Transverse colon (tissue), 4 donors: ENCODE data around the gene ARL15. TPM values are rescaled to one million over a fixed set of nuclear protein-coding genes. Genes with fewer than 3 reads are reported as not detected.

Source experiments
- DNase-seq: peaks from one replicate; pipeline ENCODE4 v3.0.0-alpha.2; 2019
- H3K27ac ChIP-seq, 4 donors: fragments of 200-600 bp; sonication (generic); 2 replicates each; pipeline ENCODE4 v1.5.1; 2016 to 2018; ENCODE audit warnings: inconsistent platforms in 4 of 4
- H3K27me3 ChIP-seq: fragments of 200-600 bp; sonication (generic); 2 replicates; pipeline ENCODE4 v1.5.1; 2017; ENCODE audit warnings: inconsistent platforms
- H3K36me3 ChIP-seq, 4 donors: fragments of 200-600 bp; sonication (generic); 2 replicates each; pipeline ENCODE4 v1.5.1; 2017 to 2019; ENCODE audit warnings: inconsistent platforms in 4 of 4
- H3K4me1 ChIP-seq, 4 donors: fragments of 200-600 bp; sonication (generic); 2 replicates each; pipeline ENCODE4 v1.5.1; 2017 to 2020; ENCODE audit warnings: inconsistent platforms in 4 of 4
- H3K4me3 ChIP-seq, 4 donors: fragments of 200-600 bp; sonication (generic); 1 replicate in 1 of 4; 2 replicates in 3 of 4; pipeline versions ENCODE4 v1.5.1 to v1.6.1; 2017 to 2019; ENCODE audit warnings: inconsistent platforms in 4 of 4
- H3K9me3 ChIP-seq, 2 donors: fragments of 200-600 bp; sonication (generic); 2 replicates each; pipeline ENCODE4 v1.5.1; 2017 to 2019; ENCODE audit warnings: inconsistent platforms in 2 of 2
- CTCF ChIP-seq, 5 experiments: fragments of 200-600 bp in 3 of 5; fragments of 450-650 bp in 2 of 5; sonication (generic) in 3 of 5; IDR thresholded peaks; 1 replicate in 2 of 5; 2 replicates in 3 of 5; pipeline ENCODE4 v1.5.1; 2016 to 2017; ENCODE audit warnings: antibody characterized with exemption in 5 of 5, inconsistent platforms in 3 of 5, mild to moderate bottlenecking in 2 of 5, moderate library complexity in 1 of 5
- EP300 ChIP-seq: sonication (generic); formaldehyde crosslinking; IDR thresholded peaks from one replicate; pipeline ENCODE4 v1.6.1; 2017; ENCODE audit warnings: antibody characterized with exemption, low read depth
- POLR2A ChIP-seq: fragments of 450-650 bp; IDR thresholded peaks from one replicate; pipeline ENCODE4 v1.6.1; 2016; ENCODE audit warnings: antibody characterized with exemption, mild to moderate bottlenecking, moderate library complexity
- POLR2AphosphoS5 ChIP-seq, 3 donors: sonication (generic); formaldehyde crosslinking; IDR thresholded peaks; one replicate each; pipeline ENCODE4 v1.6.1; 2016; ENCODE audit warnings: antibody characterized with exemption in 3 of 3
- WGBS, 2 donors: methylation state at CpG; one replicate each; pipeline ENCODE4 v1.1.5; 2018; ENCODE audit warnings: low coverage in 1 of 2; 5-methylcytosine and 5-hydroxymethylcytosine counted together
- in situ Hi-C, 4 donors: fragments of 200-750 bp; cut with MboI; loops; one replicate each; pipeline versions ENCODE4 v1.15.0 to v1.15.1; 2017; ENCODE audit warnings: low sequenced_read_pairs in 3 of 4, low pct_ligation_motif_present in 1 of 4, low pct_unique_long_range_greater_than_20kb in 1 of 4
- intact Hi-C: fragments of 100-400 bp; cut with DNase I; formaldehyde crosslinking; loops from one replicate; pipeline ENCODE4 v1.15.1; 2023; ENCODE audit warnings: low total_unique reads
- total RNA-seq, 4 donors: library from RNA; depleted of rRNA; stranded (reverse); fragments of >200 nt; gene quantifications; one replicate each; pipeline ENCODE4 v1.1.0, GENCODE V29; 2016

Gene ARL15
- total RNA-seq, 4 donors from 2014 or later, result 9.0 to 57.1 (median 27.7) TPM

DNA sequence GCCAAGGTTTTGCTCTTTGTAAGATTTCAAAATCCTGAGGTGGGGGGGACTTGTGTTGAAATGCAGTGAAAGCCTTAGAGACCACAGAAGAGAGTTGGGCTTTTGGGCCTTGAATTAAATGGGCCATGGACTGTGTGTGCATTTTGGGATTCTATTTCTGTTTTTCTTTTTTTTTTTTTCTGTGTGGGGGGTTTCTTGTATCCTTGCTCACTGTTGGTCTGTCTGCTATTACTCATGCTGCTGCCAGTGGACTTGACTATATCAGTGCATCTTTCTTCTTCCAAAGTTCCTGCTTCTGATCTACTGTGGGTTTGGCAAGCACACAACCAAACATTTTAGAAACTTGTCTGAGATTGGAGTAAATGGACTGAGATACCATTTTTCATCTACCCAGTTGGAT is 344.9 kb downstream of the ARL15 start:
- Histone ChIP-seq H3K4me1 (no peaks in the 10 kb centered on the region), H3K36me3 (no peaks in the 10 kb centered on the region), H3K9me3 (no peaks in the 10 kb centered on the region), H3K4me3 (no peak overlapping the region), H3K27ac (no peak overlapping the region), H3K27me3 (no peaks in the 10 kb centered on the region)
- in situ Hi-C loops, result no loop called here
- no peak for TF ChIP-seq CTCF (IDR thresholded peaks at IDR 0.05)
- no peak for TF ChIP-seq EP300
- no peak for TF ChIP-seq POLR2A
- TF ChIP-seq POLR2AphosphoS5 (IDR thresholded peaks at IDR 0.05), result no peak
- intact Hi-C loops, result no loop called here
- DNase-seq, result no peak

- DNase-seq, result no peak
- WGBS, 2 donors, result 84 to 100% methylated on average over 1 of the region's 1 CpG
- Histone ChIP-seq H3K4me3 (no peak overlapping the region), H3K9me3 (no peaks in the 10 kb centered on the region), H3K4me1 (no peaks in the 10 kb centered on the region), H3K27me3 (no peaks in the 10 kb centered on the region), H3K36me3 (no peaks in the 10 kb centered on the region), H3K27ac (no peak overlapping the region)
- intact Hi-C loops, result no loop called here
- no peak for TF ChIP-seq POLR2AphosphoS5 (IDR thresholded peaks at IDR 0.05)
- TF ChIP-seq CTCF (IDR thresholded peaks at IDR 0.05), result no peak
- no peak for TF ChIP-seq POLR2A
- in situ Hi-C loops, result no loop called here
Measured at GRCh38 chr5:53963958-53964357, 346.4 kb downstream of the ARL15 start.

- peaks cover 0 to 2% of the 10 kb centered on the region in 2 donors for H3K9me3 ChIP-seq
- intact Hi-C loops (no loop called here), in situ Hi-C loops (no loop called here)
- no peak overlapping the region for H3K27ac ChIP-seq
- WGBS, 2 donors, result 82% methylated on average over 1 of the region's 1 CpG
- H3K4me1 ChIP-seq, result no peaks in the 10 kb centered on the region
- no peaks in the 10 kb centered on the region for H3K36me3 ChIP-seq
- no peak for TF ChIP-seq POLR2AphosphoS5 (IDR thresholded peaks at IDR 0.05)
- TF ChIP-seq POLR2A, result no peak
- no peak for TF ChIP-seq CTCF (IDR thresholded peaks at IDR 0.05)
- no peak for TF ChIP-seq EP300
- H3K4me3 ChIP-seq, result no peak overlapping the region
- DNase-seq, result no peak
- H3K27me3 ChIP-seq, result no peaks in the 10 kb centered on the region
Measured at GRCh38 chr5:53962306-53962705, 348.1 kb downstream of the ARL15 start.

GRCh38 chr5:53956632-53957031 is 353.7 kb downstream of the ARL15 start:
- TF ChIP-seq CTCF (IDR thresholded peaks at IDR 0.05) (no peak), POLR2A (no peak), EP300 (no peak), POLR2AphosphoS5 (IDR thresholded peaks at IDR 0.05) (no peak)
- intact Hi-C loops, result no loop called here
- Histone ChIP-seq H3K27me3 (no peaks in the 10 kb centered on the region), H3K9me3 (peaks cover 11 to 12% of the 10 kb centered on the region in 2 donors), H3K27ac (no peak overlapping the region), H3K4me3 (no peak overlapping the region), H3K36me3 (no peaks in the 10 kb centered on the region), H3K4me1 (peaks cover 0 to 9% (median 0%) of the 10 kb centered on the region in 4 donors)
- no peak for DNase-seq
- in situ Hi-C loops, result no loop called here
